ENCODE results near the gene LRCH4. TPM values are rescaled to one million over a fixed set of nuclear protein-coding genes. Genes with fewer than 3 reads are reported as not detected.

Gene LRCH4
- total and polyA plus RNA-seq, 2 of the 13 experiments (the other 11 are each of a cell fraction or from before 2014, with no cell fraction given): 7.0 to 9.3 TPM

GRCh38 chr7:100540073-100540723 lies 45.7 kb downstream of the LRCH4 start (continued):
- TF ChIP-seq SYNCRIP (IDR thresholded peaks at IDR 0.05; ENCODE audit: insufficient read depth, low read depth, low read length): no peak
- no peak for TF ChIP-seq FOXP1 (IDR thresholded peaks at IDR 0.05)
- peak; percentile 37; the same call in 1 of the 2 replicates for TF ChIP-seq FOXP1 (CRISPR knock-in tag; IDR thresholded peaks at IDR 0.05)
- peak; percentile 90 for TF ChIP-seq HNF4A (CRISPR knock-in tag; IDR thresholded peaks at IDR 0.05)
- TF ChIP-seq, protein P1, sequence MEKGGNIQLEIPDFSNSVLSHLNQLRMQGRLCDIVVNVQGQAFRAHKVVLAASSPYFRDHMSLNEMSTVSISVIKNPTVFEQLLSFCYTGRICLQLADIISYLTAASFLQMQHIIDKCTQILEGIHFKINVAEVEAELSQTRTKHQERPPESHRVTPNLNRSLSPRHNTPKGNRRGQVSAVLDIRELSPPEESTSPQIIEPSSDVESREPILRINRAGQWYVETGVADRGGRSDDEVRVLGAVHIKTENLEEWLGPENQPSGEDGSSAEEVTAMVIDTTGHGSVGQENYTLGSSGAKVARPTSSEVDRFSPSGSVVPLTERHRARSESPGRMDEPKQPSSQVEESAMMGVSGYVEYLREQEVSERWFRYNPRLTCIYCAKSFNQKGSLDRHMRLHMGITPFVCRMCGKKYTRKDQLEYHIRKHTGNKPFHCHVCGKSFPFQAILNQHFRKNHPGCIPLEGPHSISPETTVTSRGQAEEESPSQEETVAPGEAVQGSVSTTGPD (CRISPR knock-in tag; IDR thresholded peaks at IDR 0.05): peak; percentile 65; the same call in 1 of the 2 replicates
- TF ChIP-seq GATAD2A (CRISPR knock-in tag; IDR thresholded peaks at IDR 0.05): peak; percentile 78
- TF ChIP-seq, protein P2, sequence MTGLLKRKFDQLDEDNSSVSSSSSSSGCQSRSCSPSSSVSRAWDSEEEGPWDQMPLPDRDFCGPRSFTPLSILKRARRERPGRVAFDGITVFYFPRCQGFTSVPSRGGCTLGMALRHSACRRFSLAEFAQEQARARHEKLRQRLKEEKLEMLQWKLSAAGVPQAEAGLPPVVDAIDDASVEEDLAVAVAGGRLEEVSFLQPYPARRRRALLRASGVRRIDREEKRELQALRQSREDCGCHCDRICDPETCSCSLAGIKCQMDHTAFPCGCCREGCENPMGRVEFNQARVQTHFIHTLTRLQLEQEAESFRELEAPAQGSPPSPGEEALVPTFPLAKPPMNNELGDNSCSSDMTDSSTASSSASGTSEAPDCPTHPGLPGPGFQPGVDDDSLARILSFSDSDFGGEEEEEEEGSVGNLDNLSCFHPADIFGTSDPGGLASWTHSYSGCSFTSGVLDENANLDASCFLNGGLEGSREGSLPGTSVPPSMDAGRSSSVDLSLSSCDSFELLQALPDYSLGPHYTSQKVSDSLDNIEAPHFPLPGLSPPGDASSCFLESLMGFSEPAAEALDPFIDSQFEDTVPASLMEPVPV (CRISPR knock-in tag; IDR thresholded peaks at IDR 0.05): 0 out of 2 replicates have a peak, but pooled peaks have one; percentile 39
- peak; percentile 66; the same call in 1 of the 2 replicates for TF ChIP-seq MIXL1 (CRISPR knock-in tag; IDR thresholded peaks at IDR 0.05)
- TF ChIP-seq HES4 (CRISPR knock-in tag; IDR thresholded peaks at IDR 0.05; ENCODE audit: borderline replicate concordance): no peak
- no peak for TF ChIP-seq HNRNPK (IDR thresholded peaks at IDR 0.05; ENCODE audit: low read depth, low read length, poor library complexity, severe bottlenecking)
- 0 out of 2 replicates have a peak, but pooled peaks have one; percentile 30 for TF ChIP-seq SALL1 (CRISPR knock-in tag; IDR thresholded peaks at IDR 0.05)
- peak; percentile 37; the same call in 1 of the 2 replicates for TF ChIP-seq ZNF652 (CRISPR knock-in tag; IDR thresholded peaks at IDR 0.05; ENCODE audit: borderline replicate concordance, low read depth)
- no peak for TF ChIP-seq NR3C1 (CRISPR knock-in tag; IDR thresholded peaks at IDR 0.05)
- peak; percentile 82 for TF ChIP-seq ZNF331 (CRISPR knock-in tag; IDR thresholded peaks at IDR 0.05)
- peak; percentile 87 for TF ChIP-seq CEBPG (CRISPR knock-in tag; IDR thresholded peaks at IDR 0.05)
- TF ChIP-seq SPEN (CRISPR knock-in tag; IDR thresholded peaks at IDR 0.05; ENCODE audit: low read depth): 0 out of 2 replicates have a peak, but pooled peaks have one; percentile 14
- TF ChIP-seq ZFAT (CRISPR knock-in tag; conservative IDR thresholded peaks at IDR 0.05): no peak
- TF ChIP-seq MIER2 (CRISPR knock-in tag; IDR thresholded peaks at IDR 0.05): no peak
- TF ChIP-seq SMYD3 (CRISPR knock-in tag; IDR thresholded peaks at IDR 0.05): peak; percentile 85; the same call in 1 of the 2 replicates
- peak; percentile 36; the same call in 1 of the 2 replicates for TF ChIP-seq HMG20A (CRISPR knock-in tag; IDR thresholded peaks at IDR 0.05; ENCODE audit: borderline replicate concordance)
- peak; percentile 77; the same call in 1 of the 2 replicates for TF ChIP-seq TCF7L2 (IDR thresholded peaks at IDR 0.05; ENCODE audit: low read depth, low read length)
- TF ChIP-seq, protein P3, sequence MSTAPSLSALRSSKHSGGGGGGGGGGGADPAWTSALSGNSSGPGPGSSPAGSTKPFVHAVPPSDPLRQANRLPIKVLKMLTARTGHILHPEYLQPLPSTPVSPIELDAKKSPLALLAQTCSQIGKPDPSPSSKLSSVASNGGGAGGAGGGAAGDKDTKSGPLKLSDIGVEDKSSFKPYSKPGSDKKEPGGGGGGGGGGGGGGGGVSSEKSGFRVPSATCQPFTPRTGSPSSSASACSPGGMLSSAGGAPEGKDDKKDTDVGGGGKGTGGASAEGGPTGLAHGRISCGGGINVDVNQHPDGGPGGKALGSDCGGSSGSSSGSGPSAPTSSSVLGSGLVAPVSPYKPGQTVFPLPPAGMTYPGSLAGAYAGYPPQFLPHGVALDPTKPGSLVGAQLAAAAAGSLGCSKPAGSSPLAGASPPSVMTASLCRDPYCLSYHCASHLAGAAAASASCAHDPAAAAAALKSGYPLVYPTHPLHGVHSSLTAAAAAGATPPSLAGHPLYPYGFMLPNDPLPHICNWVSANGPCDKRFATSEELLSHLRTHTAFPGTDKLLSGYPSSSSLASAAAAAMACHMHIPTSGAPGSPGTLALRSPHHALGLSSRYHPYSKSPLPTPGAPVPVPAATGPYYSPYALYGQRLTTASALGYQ (CRISPR knock-in tag; IDR thresholded peaks at IDR 0.05): peak; percentile 16; the same call in 1 of the 2 replicates
- 0 out of 2 replicates have a peak, but pooled peaks have one; percentile 11 for TF ChIP-seq ZNF547 (CRISPR knock-in tag; IDR thresholded peaks at IDR 0.05)

All from HepG2 (cell line).